Stomach (tissue), 9 donors: ENCODE data around the gene TEFM. TPM values are rescaled to one million over a fixed set of nuclear protein-coding genes. Genes with fewer than 3 reads are reported as not detected.
A peak's percentile ranks its signal among the peaks of the same experiment; 100 is the strongest.

Experiments
- DNase-seq, 2 donors: peaks; one replicate each; pipeline versions ENCODE4 v3.0.0 to v3.0.0-alpha.2; 2013 to 2019
- H3K27ac ChIP-seq, 5 donors: fragments of 200-600 bp in 4 of 5; sonication (generic) in 4 of 5; one replicate each; pipeline ENCODE4 v1.5.1; 2013 to 2019; ENCODE audit warnings: mild to moderate bottlenecking in 1 of 5, moderate library complexity in 1 of 5
- H3K27me3 ChIP-seq, 3 donors: fragments of 200-600 bp; sonication (generic); one replicate each; pipeline ENCODE4 v1.5.1; 2017 to 2019; ENCODE audit warnings: mixed run types in 1 of 3
- H3K36me3 ChIP-seq, 4 donors: fragments of 200-600 bp; sonication (generic); 1 replicate in 3 of 4; 2 replicates in 1 of 4; pipeline ENCODE4 v1.5.1; 2016 to 2019
- H3K4me1 ChIP-seq, 4 donors: fragments of 200-600 bp; sonication (generic); one replicate each; pipeline ENCODE4 v1.5.1; 2016 to 2019
- H3K4me3 ChIP-seq, 4 donors: fragments of 200-600 bp; sonication (generic) in 3 of 4; one replicate each; pipeline ENCODE4 v1.5.1; 2016 to 2019; ENCODE audit warnings: mild to moderate bottlenecking in 1 of 4
- H3K9me3 ChIP-seq, 4 donors: fragments of 200-600 bp; sonication (generic); one replicate each; pipeline ENCODE4 v1.5.1; 2016 to 2019
- CTCF ChIP-seq, 7 experiments: fragments of 450-650 bp in 4 of 7; fragments of 200-600 bp in 3 of 7; sonication (generic) in 3 of 7; IDR thresholded peaks; one replicate each; pipeline ENCODE4 v1.5.1; 2016 to 2019; ENCODE audit warnings: antibody characterized with exemption in 7 of 7, control low read depth in 2 of 7, mild to moderate bottlenecking in 1 of 7
- EP300 ChIP-seq: sonication (generic); formaldehyde crosslinking; IDR thresholded peaks from one replicate; pipeline ENCODE4 v1.6.1; 2017; ENCODE audit warnings: antibody characterized with exemption
- POLR2A ChIP-seq, 4 donors: fragments of 450-650 bp; IDR thresholded peaks; one replicate each; pipeline ENCODE4 v1.6.1; 2016; ENCODE audit warnings: antibody characterized with exemption in 4 of 4, control low read depth in 2 of 4, mild to moderate bottlenecking in 1 of 4, moderate library complexity in 1 of 4
- POLR2AphosphoS5 ChIP-seq, 3 donors: sonication (generic); formaldehyde crosslinking; IDR thresholded peaks; one replicate each; pipeline ENCODE4 v1.6.1; 2016; ENCODE audit warnings: antibody characterized with exemption in 3 of 3
- WGBS, 5 donors: extraction: QIAGEN DNeasy Blood & Tissue Kit in 3 of 5; methylation state at CpG; one replicate each; pipeline versions ENCODE4 v1.1.5 to v1.1.7; 2013 to 2018; 5-methylcytosine and 5-hydroxymethylcytosine counted together
- intact Hi-C: fragments of 100-400 bp; cut with DNase I; formaldehyde crosslinking; loops from one replicate; pipeline ENCODE4 v1.15.1; 2023; ENCODE audit warnings: low total_unique reads
- polyA plus RNA-seq, 3 donors: library from polyadenylated mRNA; stranded (reverse); fragments of 200-250 nt; gene quantifications; one replicate each; pipeline ENCODE4 v1.2.3, GENCODE V29; 2013
- total RNA-seq, 5 donors: library from RNA; depleted of rRNA; stranded (reverse); fragments of >200 nt; gene quantifications; one replicate each; pipeline versions ENCODE4 v1.1.0 to v1.2.3, GENCODE V29; 2014 to 2016
- donor health status: healthy with polysubstance abuse.
- donor health status: Bipolar disorder and iron deficiency.
- donor health status: healthy.

Gene TEFM
- total and polyA plus RNA-seq, 8 donors, result 5.9 to 40.3 (median 12.4) TPM

- Histone ChIP-seq H3K4me3 (no peak overlapping the region), H3K4me1 (peaks cover 0 to 31% (median 5%) of the 10 kb centered on the region in 4 donors), H3K36me3 (no peaks in the 10 kb centered on the region), H3K27me3 (no peaks in the 10 kb centered on the region), H3K9me3 (no peaks in the 10 kb centered on the region), H3K27ac (peak overlapping the region in 2 of 5 donors; percentile 46 to 54)
- DNase-seq, result peak; percentile 60 to 93
- WGBS, 5 donors, result 58 to 74% (median 63%) methylated on average over 9 of the region's 9 CpGs
- TF ChIP-seq CTCF (IDR thresholded peaks at IDR 0.05), result no peak
- peak in 1 of 3 donors; percentile 54 for TF ChIP-seq POLR2AphosphoS5 (IDR thresholded peaks at IDR 0.05)
- intact Hi-C loops, result no loop called here
These were observed 44.8 kb upstream of the TEFM start for GRCh38 chr17:30950669-30951399.

- no peaks in the 10 kb centered on the region for H3K27me3 ChIP-seq
- peaks cover 0 to 31% (median 5%) of the 10 kb centered on the region in 4 donors for H3K4me1 ChIP-seq
- no peak overlapping the region for H3K4me3 ChIP-seq
- TF ChIP-seq CTCF (IDR thresholded peaks at IDR 0.05) (no peak), EP300 (no peak), POLR2AphosphoS5 (IDR thresholded peaks at IDR 0.05) (no peak), POLR2A (IDR thresholded peaks at IDR 0.05) (no peak)
- WGBS, 5 donors, result 89 to 98% (median 91%) methylated on average over 4 to 5 of the region's 5 CpGs
- H3K27ac ChIP-seq, result peak overlapping the region in 2 of 5 donors; percentile 46 to 54
- DNase-seq, result no peak
- intact Hi-C loops, result no loop called here
- H3K9me3 ChIP-seq, result no peaks in the 10 kb centered on the region
- H3K36me3 ChIP-seq, result peaks cover 0 to 2% (median 0%) of the 10 kb centered on the region in 4 donors
These were observed 44.2 kb upstream of the TEFM start for GRCh38 chr17:30950189-30950588.

GRCh38 chr17:30947796-30948195 is 41.8 kb upstream of the TEFM start:
- H3K4me3 ChIP-seq, result no peak overlapping the region
- DNase-seq, result no peak
- H3K27me3 ChIP-seq, result no peaks in the 10 kb centered on the region
- H3K4me1 ChIP-seq, result peaks cover 0 to 14% (median 5%) of the 10 kb centered on the region in 4 donors
- no peak for TF ChIP-seq POLR2A (IDR thresholded peaks at IDR 0.05)
- TF ChIP-seq POLR2AphosphoS5 (IDR thresholded peaks at IDR 0.05), result no peak
- TF ChIP-seq CTCF (IDR thresholded peaks at IDR 0.05), result no peak
- TF ChIP-seq EP300, result no peak
- H3K27ac ChIP-seq, result no peak overlapping the region
- intact Hi-C loops, result no loop called here
- H3K36me3 ChIP-seq, result peaks cover 0 to 7% (median 0%) of the 10 kb centered on the region in 4 donors
- H3K9me3 ChIP-seq, result no peaks in the 10 kb centered on the region
- 77 to 90% (median 84%) methylated on average over 5 of the region's 5 CpGs for whole genome bisulfite sequencing, 5 donors

- Histone ChIP-seq H3K27me3 (no peaks in the 10 kb centered on the region), H3K4me3 (no peak overlapping the region), H3K9me3 (no peaks in the 10 kb centered on the region), H3K27ac (no peak overlapping the region), H3K36me3 (peaks cover 0 to 7% (median 0%) of the 10 kb centered on the region in 4 donors), H3K4me1 (no peaks in the 10 kb centered on the region)
- TF ChIP-seq POLR2A (IDR thresholded peaks at IDR 0.05) (no peak), CTCF (IDR thresholded peaks at IDR 0.05) (no peak), EP300 (no peak), POLR2AphosphoS5 (IDR thresholded peaks at IDR 0.05) (no peak)
- intact Hi-C loops, result no loop called here
- WGBS, 5 donors, result 42 to 53% (median 46%) methylated on average over 4 of the region's 4 CpGs
- DNase-seq, result no peak
These were observed 36.5 kb upstream of the TEFM start for GRCh38 chr17:30942308-30943079.
